K562 treated with DMSO at 1 percent for 24 hours (cell line): Measurements from ENCODE around the gene SSRP1. TPM values are rescaled to one million over a fixed set of nuclear protein-coding genes. Genes with fewer than 3 reads are reported as not detected.

Source experiments
- total RNA-seq: library from RNA; unstranded; fragments of 300-600 nt; gene quantifications from 2 replicates; pipeline ENCODE4 v1.2.3, GENCODE V29; 2022; ENCODE audit warnings: low read depth; ENCODE audit not compliant: insufficient read depth

SSRP1 gene
- 165 and 171 TPM in 2 replicates for total RNA-seq

GRCh38 chr11:57335343-57336110, at the start of gene SSRP1:
Gene SSRP1 (minus strand): TSS chr11:57335892. CDS start chr11:57335121, 771 bp downstream.

GRCh38 chr11:57380975-57381374, 45.3 kb upstream of the SSRP1 start, which contains the start of gene PRG3:
Gene PRG3 (minus strand): TSS chr11:57381150. CDS start chr11:57380708, 442 bp downstream.

DNA sequence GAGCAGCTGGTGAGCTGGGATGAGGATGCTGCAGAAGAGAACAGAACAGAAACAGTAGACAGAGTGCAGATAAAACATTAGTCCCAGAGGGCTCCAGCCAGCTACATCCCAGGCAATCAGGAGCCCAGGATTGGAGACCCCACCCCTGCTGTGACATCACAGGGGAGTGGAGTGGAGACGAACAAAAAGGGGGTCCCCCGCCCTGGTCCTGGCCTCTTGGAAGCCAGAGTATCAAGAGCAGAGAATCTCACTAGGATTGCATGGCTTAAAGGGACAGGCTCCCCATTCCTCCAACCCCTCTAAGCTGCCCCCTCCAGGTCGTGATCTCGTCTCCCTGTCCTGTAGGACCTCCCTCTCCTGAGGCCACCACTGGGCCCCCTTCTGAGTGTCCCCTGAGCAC, 2.5 kb upstream of the SSRP1 start, which contains the start of gene P2RX3:
P2RX3 (plus strand) TSS at position 211 of the 400 bp plus-strand sequence. CDS start 199 bp downstream, outside the sequence.

DNA sequence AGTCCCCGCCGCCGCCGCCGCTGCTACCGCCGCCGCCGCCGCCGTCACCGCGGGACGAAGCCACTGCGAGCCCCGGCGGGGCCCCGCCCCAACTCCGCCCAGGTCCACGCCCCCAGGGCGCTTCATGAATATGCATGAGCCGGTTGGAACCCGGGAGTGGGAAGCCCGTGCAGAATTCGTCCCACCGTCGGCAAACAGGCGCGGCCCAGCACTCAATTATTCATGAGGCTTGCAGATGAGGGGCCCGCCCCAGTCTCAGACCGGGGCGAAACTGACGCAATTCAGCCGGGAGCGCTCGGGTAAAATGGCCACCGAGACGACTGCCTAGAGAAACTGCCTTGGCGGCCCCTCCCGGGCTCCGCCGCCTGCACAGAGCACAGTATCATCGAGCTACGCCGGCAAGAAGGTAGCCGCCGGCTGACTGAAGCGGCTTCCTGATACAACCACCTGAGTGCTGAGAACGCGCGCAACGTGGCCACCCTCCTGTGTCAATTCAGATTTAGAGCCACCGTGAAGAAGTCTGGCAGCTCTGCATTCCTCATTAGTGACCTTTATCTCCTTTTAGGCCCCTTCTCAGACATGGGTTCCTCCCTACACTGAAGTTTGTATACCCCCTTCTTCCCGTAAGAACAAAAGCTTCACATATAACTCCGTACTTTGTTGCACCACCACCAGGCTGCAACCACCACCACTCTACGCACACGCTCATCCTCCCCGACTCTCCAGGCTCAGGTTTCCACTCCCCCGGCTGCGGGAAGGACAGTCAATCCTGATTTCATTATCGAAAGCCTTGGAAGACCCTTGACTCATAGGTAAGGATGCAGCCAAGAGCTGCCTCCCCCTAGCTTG, 10.6 kb downstream of the SSRP1 start, which contains the start of gene TNKS1BP1:
TNKS1BP1 (minus strand) TSS at position 67 of the 849 bp plus-strand sequence. CDS start 3,067 bp downstream, outside the sequence.

Other genes starting within 250 kb of the SSRP1 start
- gene LRRC55, start 153.9 kb downstream of the SSRP1 start, total RNA-seq, result not detected in 2 replicates
- 0.65 and 1.2 TPM in 2 replicates for gene APLNR, start 98.6 kb downstream of the SSRP1 start, total RNA-seq
- gene TNKS1BP1, start 10.9 kb downstream of the SSRP1 start, total RNA-seq, result 44.3 and 54.2 TPM in 2 replicates
- gene P2RX3, start 2.5 kb upstream of the SSRP1 start, total RNA-seq, result 0.15 TPM in 1 of 2 replicates, not detected in the other
- not detected in 2 replicates for gene PRG3, start 45.3 kb upstream of the SSRP1 start, total RNA-seq
- gene PRG2, start 54.8 kb upstream of the SSRP1 start, total RNA-seq, result 13.8 and 17.3 TPM in 2 replicates
- 101 and 116 TPM in 2 replicates for gene SLC43A3, start 91.2 kb upstream of the SSRP1 start, total RNA-seq
- 8.8 and 11.7 TPM in 2 replicates for gene RTN4RL2, start 124.6 kb upstream of the SSRP1 start, total RNA-seq
- 86.0 and 90.3 TPM in 2 replicates for gene SLC43A1, start 179.8 kb upstream of the SSRP1 start, total RNA-seq
- 46.0 and 49.7 TPM in 2 replicates for gene TIMM10, start 194.9 kb upstream of the SSRP1 start, total RNA-seq
- gene SMTNL1, start 201.7 kb upstream of the SSRP1 start, total RNA-seq, result 0.22 TPM in 1 of 2 replicates, not detected in the other
- 116 and 119 TPM in 2 replicates for gene UBE2L6, start 231.8 kb upstream of the SSRP1 start, total RNA-seq